Effector CD8-positive, alpha-beta T cell (primary cell): ENCODE data around the gene ALDH3A2.
A peak's percentile ranks its signal among the peaks of the same experiment; 100 is the strongest.

Source experiments
- DNase-seq: peaks from one replicate; lab custom pipeline; 2025; lab: John Stamatoyannopoulos, UW

ALDH3A2 gene

GRCh38 chr17:19714542-19715411 is 66.2 kb downstream of the ALDH3A2 start:
- no peak for DNase-seq

DNA sequence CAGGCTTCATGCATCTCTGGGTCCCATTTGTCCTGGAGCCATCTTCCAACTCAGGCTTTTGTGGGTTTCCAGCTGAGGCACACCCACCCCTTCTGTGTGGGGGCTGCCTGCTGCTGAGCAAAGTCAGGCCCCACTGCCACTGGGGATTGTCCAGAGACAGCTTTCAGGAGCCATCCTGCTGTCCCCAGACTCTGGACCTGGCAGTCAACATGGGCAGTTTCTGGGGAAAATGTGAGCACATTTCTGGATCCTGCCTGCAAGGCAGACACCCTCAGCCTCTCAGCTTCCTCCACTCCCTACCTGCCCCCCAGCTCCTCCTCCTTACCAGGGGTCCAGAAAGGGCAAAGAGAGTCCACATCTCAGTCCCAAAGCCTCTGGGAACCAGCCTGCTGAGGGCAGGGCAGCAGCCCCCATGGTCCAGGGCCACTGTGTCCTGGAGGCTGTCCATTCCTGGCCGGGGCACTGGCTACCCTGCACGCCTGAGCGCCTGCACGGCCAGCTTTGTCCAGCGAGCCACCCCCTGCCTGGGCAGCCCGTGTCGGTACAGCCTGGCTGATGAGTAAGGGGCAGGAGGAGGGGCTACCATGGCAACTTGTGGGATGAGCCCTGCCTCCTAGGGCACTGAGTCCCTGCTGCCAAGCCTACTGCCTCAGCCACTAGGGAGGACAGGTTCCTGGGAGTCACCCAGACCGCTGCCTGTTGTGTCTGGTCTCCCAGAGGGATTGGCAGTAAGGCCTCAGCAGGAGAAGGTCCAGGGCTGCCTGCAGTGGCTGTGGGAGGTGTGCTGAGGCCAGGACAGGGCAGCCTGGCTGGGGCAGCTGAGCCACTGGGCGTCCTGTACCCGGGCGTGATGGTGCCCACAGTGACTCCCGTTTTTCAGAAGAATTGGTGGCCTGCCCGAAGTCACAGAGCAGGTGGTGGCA is 67.8 kb downstream of the ALDH3A2 start, which contains the start of gene SLC47A2:
TSS of gene SLC47A2 (minus strand) at position 477 of the 923 bp plus-strand sequence. CDS start at position 448, 29 bp downstream.
- DNase-seq: no peak

DNA sequence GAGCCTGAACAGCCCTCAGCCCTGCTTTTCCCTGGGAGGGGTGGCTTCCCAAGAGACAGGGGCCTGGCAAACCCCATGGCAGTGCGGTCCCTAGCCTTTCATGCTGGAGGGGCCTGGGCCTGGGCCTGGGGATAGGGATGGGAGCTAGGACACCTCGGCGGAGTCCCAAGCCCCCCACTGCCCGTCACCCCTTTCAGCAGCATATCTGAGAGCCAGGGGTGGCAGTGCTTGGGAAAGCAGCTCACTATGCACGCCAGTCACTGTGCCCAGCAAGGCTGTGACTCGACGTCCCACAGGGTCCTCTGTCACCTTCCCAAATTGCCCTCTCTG is 68.4 kb downstream of the ALDH3A2 start:
- no peak for DNase-seq

GRCh38 chr17:19717411-19717908 is 68.9 kb downstream of the ALDH3A2 start:
- no peak for DNase-seq

DNA sequence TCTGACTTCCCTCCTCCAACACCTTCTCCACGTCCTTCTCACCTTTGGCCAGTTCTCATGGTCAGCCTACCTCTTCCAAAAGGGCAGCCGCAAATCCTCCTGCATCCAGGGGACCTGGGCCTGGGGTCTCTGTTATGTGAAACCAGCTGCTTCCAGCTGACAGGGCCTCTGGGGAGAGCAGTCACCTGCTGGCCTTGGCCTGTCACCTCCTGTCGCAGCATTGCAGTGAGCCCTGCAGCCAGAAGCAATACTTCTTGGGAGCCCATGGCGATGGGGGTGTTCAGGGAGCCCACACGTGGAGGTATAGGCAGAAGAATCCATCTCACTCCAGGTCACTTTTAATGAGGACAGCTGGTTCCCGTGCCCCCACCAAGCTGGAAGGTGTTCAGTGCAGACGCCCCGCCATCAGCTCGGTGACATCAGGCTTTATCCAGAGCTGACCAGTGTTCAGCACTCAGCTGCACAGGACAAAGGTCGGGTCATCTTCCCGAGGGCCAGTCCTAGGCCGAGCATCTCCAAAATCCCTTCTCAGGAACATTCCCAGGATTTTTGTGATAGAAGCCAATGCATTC is 69.6 kb downstream of the ALDH3A2 start:
- no peak for DNase-seq

- no peak for DNase-seq
These were observed 70.2 kb downstream of the ALDH3A2 start for GRCh38 chr17:19718613-19719354.

GRCh38 chr17:19719355-19720209 is 71.0 kb downstream of the ALDH3A2 start:
- DNase-seq: no peak

GRCh38 chr17:19720210-19720475 is 71.6 kb downstream of the ALDH3A2 start:
- no peak for DNase-seq

DNA sequence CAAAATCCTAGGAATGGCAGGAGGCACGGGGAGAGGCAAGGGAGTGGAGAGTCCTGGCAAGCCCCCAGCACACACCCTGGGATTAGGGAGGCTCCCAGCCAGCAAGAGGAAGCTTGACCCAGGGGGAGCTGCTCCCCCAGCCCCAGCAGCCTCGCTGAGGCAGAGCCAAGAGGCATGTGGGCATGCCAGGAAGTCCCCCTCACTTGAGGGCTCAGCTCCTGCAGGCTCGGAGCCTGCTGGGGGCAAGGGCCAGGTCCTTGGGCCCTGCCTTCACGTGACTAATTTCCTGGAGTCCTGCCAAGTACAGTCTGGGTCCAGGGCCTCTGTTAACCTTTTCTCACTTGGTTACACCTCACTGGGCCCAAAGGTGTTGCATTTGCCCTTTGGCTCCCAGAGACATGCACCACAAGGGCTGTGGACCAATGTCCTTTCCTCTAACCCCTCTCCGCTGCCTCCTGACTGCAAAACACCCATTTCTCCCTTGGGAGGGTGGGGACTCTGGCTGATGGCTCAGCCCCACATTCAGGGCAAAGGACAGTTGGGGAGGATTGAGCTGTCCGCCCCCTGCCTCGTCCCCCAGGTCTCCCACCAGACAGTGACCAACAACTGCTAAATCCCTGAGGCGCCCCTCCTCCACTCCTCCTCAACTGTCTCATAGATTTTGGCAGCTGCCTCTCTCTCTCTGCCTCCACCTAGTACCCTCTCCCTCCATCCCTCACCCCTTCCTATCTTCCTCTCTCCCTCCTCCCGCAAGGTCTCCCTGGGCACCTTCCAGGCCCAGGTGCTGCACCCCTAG is 72.3 kb downstream of the ALDH3A2 start:
- DNase-seq: no peak

DNA sequence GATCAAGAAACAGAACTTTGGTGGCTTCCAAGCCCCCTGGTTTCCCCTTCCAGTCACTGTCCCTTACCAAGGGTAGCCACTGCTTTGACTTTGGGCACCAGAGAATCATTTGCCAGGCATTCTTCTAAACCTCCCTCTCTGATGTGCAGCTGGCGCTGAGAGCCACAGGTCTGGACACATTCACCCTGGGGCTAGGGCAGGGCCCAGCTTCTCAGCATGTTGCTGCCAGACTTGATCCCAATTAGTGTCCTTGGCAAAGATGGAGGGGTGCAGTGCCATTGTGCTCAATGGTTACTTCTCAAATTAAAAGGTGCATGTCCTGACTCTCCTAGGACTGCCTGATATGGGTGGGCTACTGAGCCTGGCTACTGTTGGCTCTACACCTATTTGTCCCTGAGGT is 75.4 kb downstream of the ALDH3A2 start:
- DNase-seq: no peak

DNA sequence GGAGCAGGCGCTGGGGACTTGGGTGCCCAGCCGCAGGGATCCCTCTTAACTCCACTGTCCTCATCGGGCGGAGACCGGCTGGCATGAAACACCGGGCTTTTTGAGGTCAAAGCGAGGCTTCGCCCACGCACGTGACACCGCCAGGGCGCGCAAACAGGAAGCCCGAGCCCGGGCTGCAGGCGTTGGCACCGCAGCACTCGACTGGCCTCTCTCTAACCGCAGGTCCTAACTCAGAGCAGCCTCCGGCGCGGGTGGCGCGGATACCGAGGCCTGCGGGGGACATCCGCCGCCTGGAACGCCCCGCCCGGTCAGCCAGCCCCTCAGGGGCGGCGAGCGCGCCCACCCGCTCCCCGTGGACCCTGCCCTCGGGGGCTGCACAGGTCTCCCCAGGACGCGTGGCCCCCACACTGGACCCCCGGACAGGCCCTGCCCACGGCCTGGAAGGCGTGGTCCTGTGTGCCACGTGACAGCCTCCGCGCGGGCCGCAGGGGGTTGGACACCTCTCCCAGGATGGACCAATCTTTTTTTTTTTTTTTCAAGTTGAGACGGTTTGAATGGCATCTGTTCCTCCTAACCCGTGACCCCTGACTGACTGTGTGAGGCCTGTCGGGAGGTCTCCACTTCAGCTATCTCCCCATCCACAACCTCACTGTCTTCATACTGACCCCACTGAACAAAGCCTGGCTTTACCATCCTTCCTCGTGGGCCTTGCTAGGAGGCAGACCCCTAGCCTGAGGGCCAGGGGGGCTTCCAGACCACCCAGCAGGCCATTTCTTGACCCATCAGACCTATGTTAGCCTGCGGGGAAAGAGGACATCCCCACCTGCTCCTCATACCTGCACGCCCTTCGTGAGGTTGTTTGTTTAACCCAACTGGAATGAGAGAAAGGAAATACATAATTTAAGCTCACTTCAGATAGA is 76.2 kb downstream of the ALDH3A2 start:
- peak; percentile 10 for DNase-seq

DNA sequence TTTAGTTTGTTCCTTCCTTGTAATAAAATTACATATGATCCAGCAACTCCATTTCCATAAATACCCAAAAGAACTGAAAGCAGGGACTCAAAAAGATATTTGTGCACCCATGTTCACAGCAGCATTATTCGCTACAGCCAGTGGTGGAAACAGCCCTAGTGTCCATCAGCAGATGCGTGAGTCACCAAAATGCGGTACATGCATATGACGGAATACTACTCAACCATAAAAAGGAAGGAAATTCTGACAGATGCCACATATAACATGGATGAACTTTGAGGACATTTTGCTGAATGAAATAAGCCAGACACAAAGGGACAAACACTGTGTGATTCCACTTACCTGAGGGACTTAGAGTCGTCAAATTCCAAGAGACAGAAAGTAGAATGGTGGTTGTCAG is 76.9 kb downstream of the ALDH3A2 start:
- no peak for DNase-seq

GRCh38 chr17:19726631-19727376 is 78.3 kb downstream of the ALDH3A2 start:
- no peak for DNase-seq
